ENCODE measurements around the gene MYH13. TPM values are rescaled to one million over a fixed set of nuclear protein-coding genes. Genes with fewer than 3 reads are reported as not detected.

Gene MYH13
- total RNA-seq, 1 donor from 2014 or later = 0.52 TPM

DNA sequence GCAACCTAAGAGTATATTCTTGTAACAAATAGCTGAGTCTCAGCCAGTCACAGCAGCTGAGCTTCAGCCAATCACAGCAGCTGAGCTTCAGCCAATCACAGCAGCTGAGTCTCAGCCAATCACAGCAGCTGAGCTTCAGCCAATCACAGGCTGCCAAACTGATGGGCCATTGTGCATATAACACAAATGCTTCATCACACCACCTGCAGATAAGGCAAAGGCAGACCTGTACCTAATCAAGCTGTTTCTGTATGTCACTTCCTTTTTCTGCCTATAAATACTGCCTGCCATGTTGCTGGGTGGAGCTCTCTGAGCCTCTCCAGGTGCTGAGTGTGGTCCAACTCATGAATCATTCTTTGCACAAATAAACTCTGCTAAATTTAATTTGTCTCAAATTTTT, 19.9 kb downstream of the MYH13 start:
- H3K4me3 ChIP-seq (ENCODE audit: low read length in 3 of 3) = no peak overlapping the region
- peaks cover 0 to 4% (median 4%) of the 10 kb centered on the region in 3 donors for H3K4me1 ChIP-seq (ENCODE audit: control insufficient read depth in 3 of 3, insufficient read depth in 3 of 3, low read length in 3 of 3)

DNA sequence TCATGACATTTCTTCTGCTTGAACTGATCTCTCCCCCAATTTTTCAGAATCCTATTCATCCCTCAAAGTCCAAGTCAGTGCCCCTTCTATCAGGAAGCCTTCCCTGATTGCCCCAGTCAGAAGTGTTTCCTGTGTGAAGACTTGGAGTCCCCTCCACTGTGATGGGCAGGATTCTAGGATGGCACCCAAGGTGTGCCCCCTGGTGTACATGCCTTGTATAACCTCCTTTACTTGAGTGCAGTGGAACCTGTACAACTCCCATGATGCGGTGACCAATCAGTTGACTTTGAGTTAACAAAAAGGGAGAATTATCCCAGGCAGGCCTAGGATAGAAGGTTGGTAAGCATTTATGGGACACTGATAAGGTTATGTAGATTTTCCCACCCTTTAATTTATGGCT, 23.4 kb downstream of the MYH13 start:
- H3K27me3 ChIP-seq (ENCODE audit: control insufficient read depth in 3 of 3, insufficient read depth in 3 of 3, low read length in 3 of 3) = no peaks in the 10 kb centered on the region
- H3K9me3 ChIP-seq (ENCODE audit: control insufficient read depth in 3 of 3, low read length in 3 of 3) = no peaks in the 10 kb centered on the region
- no peak overlapping the region for H3K27ac ChIP-seq (ENCODE audit: low read depth, low read length)
- H3K4me1 ChIP-seq (ENCODE audit: control insufficient read depth in 3 of 3, insufficient read depth in 3 of 3, low read length in 3 of 3) = no peaks in the 10 kb centered on the region
- H3K9ac ChIP-seq (ENCODE audit: low read depth in 1 of 3, low read length in 3 of 3) = no peak overlapping the region
- no peaks in the 10 kb centered on the region for H3K36me3 ChIP-seq (ENCODE audit: control insufficient read depth in 3 of 3, insufficient read depth in 3 of 3, low read length in 3 of 3)
- H3K4me3 ChIP-seq (ENCODE audit: low read length in 3 of 3) = no peak overlapping the region

More for the DNA sequence above, 19.9 kb downstream of the MYH13 start:
- no peak overlapping the region for H3K27ac ChIP-seq (ENCODE audit: low read depth, low read length)
- H3K36me3 ChIP-seq (ENCODE audit: control insufficient read depth in 3 of 3, insufficient read depth in 3 of 3, low read length in 3 of 3) = no peaks in the 10 kb centered on the region
- H3K27me3 ChIP-seq (ENCODE audit: control insufficient read depth in 3 of 3, insufficient read depth in 3 of 3, low read length in 3 of 3) = no peaks in the 10 kb centered on the region
- H3K9me3 ChIP-seq (ENCODE audit: control insufficient read depth in 3 of 3, low read length in 3 of 3) = no peaks in the 10 kb centered on the region
- no peak overlapping the region for H3K9ac ChIP-seq (ENCODE audit: low read depth in 1 of 3, low read length in 3 of 3)

DNA sequence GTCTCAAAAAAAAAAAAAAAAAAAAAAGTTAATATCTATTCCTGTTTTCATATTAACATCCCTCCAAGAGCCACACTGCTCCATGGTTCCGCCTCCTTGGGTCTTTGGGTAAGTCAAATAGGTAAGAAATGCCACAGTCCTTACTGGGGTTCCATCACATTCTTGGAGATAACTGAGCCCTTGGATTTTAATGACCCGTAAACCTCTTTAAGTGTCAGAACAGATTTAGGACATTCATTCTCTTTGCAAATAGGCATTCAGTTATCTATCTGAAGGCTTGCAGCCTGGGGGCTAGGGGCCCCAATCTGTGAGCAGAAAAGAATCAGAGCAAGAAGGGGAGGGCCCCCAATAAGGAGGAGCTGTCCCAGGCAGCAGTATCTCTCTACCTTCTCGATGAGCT, 28.0 kb downstream of the MYH13 start:
- H3K27ac ChIP-seq (ENCODE audit: low read depth, low read length) = no peak overlapping the region
- no peak overlapping the region for H3K4me3 ChIP-seq (ENCODE audit: low read length in 3 of 3)
- H3K27me3 ChIP-seq (ENCODE audit: control insufficient read depth in 3 of 3, insufficient read depth in 3 of 3, low read length in 3 of 3) = no peaks in the 10 kb centered on the region
- no peaks in the 10 kb centered on the region for H3K36me3 ChIP-seq (ENCODE audit: control insufficient read depth in 3 of 3, insufficient read depth in 3 of 3, low read length in 3 of 3)
- H3K9ac ChIP-seq (ENCODE audit: low read depth in 1 of 3, low read length in 3 of 3) = no peak overlapping the region
- no peaks in the 10 kb centered on the region for H3K4me1 ChIP-seq (ENCODE audit: control insufficient read depth in 3 of 3, insufficient read depth in 3 of 3, low read length in 3 of 3)
- no peaks in the 10 kb centered on the region for H3K9me3 ChIP-seq (ENCODE audit: control insufficient read depth in 3 of 3, low read length in 3 of 3)

DNA sequence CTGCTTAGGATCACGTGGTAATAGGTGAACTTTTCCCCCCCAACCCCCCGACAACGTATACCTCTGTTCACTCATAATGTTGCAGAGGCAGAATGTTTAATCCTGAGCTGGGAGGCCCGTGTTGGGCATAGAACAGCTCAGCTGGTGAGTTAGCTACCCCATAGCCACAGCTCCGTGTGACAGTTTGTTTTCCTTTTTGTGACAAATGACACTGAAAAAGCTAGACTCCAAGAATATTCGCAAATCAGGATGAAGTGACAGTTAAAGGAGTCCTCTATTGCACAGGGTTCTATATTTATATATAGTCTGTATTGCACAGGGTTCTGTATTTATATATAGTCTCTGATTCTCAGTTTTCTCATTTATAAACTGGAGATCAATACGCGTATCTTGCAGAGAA, 33.8 kb downstream of the MYH13 start:
- H3K36me3 ChIP-seq (ENCODE audit: control insufficient read depth in 3 of 3, insufficient read depth in 3 of 3, low read length in 3 of 3) = no peaks in the 10 kb centered on the region
- no peaks in the 10 kb centered on the region for H3K4me1 ChIP-seq (ENCODE audit: control insufficient read depth in 3 of 3, insufficient read depth in 3 of 3, low read length in 3 of 3)
- H3K4me3 ChIP-seq (ENCODE audit: low read length in 3 of 3) = no peak overlapping the region
- H3K27ac ChIP-seq (ENCODE audit: low read depth, low read length) = no peak overlapping the region
- H3K9me3 ChIP-seq (ENCODE audit: control insufficient read depth in 3 of 3, low read length in 3 of 3) = no peaks in the 10 kb centered on the region
- H3K9ac ChIP-seq (ENCODE audit: low read depth in 1 of 3, low read length in 3 of 3) = no peak overlapping the region
- H3K27me3 ChIP-seq (ENCODE audit: control insufficient read depth in 3 of 3, insufficient read depth in 3 of 3, low read length in 3 of 3) = no peaks in the 10 kb centered on the region

DNA sequence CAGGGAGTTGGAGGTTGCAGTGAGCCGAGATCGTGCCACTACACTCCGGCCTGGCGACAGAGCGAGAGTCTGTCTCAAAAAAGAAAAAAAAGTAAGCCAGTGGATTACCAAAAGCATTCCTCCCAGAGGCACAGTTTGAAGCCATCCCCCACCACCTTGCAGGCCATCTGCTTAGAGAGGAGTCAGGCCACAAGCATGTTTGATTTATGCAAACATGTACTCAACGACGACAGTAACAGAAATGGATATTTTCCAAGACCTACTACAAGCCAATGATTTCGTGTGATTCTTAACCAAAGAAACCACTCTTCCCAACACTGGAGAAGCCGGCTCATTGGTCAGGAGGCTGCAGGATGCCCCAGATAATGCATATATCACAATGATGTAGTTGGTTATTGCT, 34.8 kb downstream of the MYH13 start:
- H3K36me3 ChIP-seq (ENCODE audit: control insufficient read depth in 3 of 3, insufficient read depth in 3 of 3, low read length in 3 of 3) = no peaks in the 10 kb centered on the region
- no peak overlapping the region for H3K4me3 ChIP-seq (ENCODE audit: low read length in 3 of 3)
- H3K27ac ChIP-seq (ENCODE audit: low read depth, low read length) = no peak overlapping the region
- no peaks in the 10 kb centered on the region for H3K27me3 ChIP-seq (ENCODE audit: control insufficient read depth in 3 of 3, insufficient read depth in 3 of 3, low read length in 3 of 3)
- no peaks in the 10 kb centered on the region for H3K9me3 ChIP-seq (ENCODE audit: control insufficient read depth in 3 of 3, low read length in 3 of 3)
- H3K4me1 ChIP-seq (ENCODE audit: control insufficient read depth in 3 of 3, insufficient read depth in 3 of 3, low read length in 3 of 3) = no peaks in the 10 kb centered on the region
- no peak overlapping the region for H3K9ac ChIP-seq (ENCODE audit: low read depth in 1 of 3, low read length in 3 of 3)

DNA sequence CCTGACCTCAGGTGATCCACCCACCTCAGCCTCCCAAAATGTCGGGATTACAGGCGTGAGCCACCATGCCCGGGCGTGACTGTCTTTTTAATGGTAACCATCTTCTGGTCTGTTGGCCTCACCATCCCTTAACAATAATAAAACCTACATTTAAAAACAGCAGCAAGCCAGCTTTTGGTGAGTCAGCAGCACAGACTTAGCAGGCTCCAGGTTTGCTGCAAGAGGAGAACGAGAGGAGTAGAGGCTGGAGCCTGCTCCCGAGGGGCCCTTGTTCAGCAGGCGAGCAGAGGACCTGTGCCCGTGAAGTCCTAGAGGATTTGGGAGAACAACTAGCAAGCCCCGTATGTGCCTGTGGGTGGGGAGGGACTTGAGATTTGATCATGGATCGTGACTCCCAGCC, 35.7 kb downstream of the MYH13 start:
- H3K27ac ChIP-seq (ENCODE audit: low read depth, low read length) = no peak overlapping the region
- no peaks in the 10 kb centered on the region for H3K27me3 ChIP-seq (ENCODE audit: control insufficient read depth in 3 of 3, insufficient read depth in 3 of 3, low read length in 3 of 3)
- H3K36me3 ChIP-seq (ENCODE audit: control insufficient read depth in 3 of 3, insufficient read depth in 3 of 3, low read length in 3 of 3) = no peaks in the 10 kb centered on the region
- H3K9me3 ChIP-seq (ENCODE audit: control insufficient read depth in 3 of 3, low read length in 3 of 3) = no peaks in the 10 kb centered on the region
- no peak overlapping the region for H3K9ac ChIP-seq (ENCODE audit: low read depth in 1 of 3, low read length in 3 of 3)
- H3K4me1 ChIP-seq (ENCODE audit: control insufficient read depth in 3 of 3, insufficient read depth in 3 of 3, low read length in 3 of 3) = no peaks in the 10 kb centered on the region
- H3K4me3 ChIP-seq (ENCODE audit: low read length in 3 of 3) = no peak overlapping the region

DNA sequence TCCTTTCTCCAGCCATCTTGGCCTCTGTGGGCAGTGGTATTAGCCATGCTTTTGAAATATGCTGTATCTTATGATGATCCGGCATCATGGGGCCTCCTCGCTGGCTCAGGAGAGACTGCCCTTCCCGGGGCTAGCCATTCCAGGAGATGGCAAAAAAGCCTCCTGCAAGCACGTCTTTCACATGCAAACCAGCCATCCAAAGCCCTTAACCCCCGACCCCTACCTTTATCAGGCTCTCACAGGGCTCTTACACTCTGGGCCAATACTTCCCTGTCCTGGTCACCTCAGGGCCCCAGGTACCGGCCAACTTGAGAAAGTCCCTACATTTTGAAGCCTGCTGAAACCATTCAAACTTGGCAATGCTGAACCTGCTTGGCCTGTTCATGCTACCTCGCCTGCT, 36.4 kb downstream of the MYH13 start:
- Histone ChIP-seq H3K9ac (ENCODE audit: low read depth in 1 of 3, low read length in 3 of 3) (no peak overlapping the region), H3K4me1 (ENCODE audit: control insufficient read depth in 3 of 3, insufficient read depth in 3 of 3, low read length in 3 of 3) (no peaks in the 10 kb centered on the region), H3K27me3 (ENCODE audit: control insufficient read depth in 3 of 3, insufficient read depth in 3 of 3, low read length in 3 of 3) (no peaks in the 10 kb centered on the region), H3K9me3 (ENCODE audit: control insufficient read depth in 3 of 3, low read length in 3 of 3) (no peaks in the 10 kb centered on the region), H3K4me3 (ENCODE audit: low read length in 3 of 3) (no peak overlapping the region), H3K27ac (ENCODE audit: low read depth, low read length) (no peak overlapping the region), H3K36me3 (ENCODE audit: control insufficient read depth in 3 of 3, insufficient read depth in 3 of 3, low read length in 3 of 3) (no peaks in the 10 kb centered on the region)

DNA sequence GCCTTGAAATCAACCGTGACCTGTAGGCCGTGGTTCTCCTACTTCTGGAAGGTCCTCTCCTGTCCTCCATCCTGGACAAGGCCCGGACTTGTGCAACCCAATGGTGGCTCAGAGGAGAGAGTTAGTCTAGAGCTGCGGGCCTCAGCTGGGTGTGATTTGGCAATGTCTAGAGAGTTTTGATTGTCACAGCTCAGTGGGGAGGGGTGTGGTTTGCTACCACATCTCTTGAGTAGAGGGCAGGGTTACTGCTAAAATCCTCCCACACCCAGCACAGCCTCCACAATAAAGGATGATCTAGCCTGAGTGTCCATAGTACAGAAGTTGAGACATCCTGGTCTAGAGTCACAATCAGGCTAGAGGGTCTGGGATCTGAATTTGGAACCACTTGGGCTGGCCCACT, 40.3 kb downstream of the MYH13 start:
- Histone ChIP-seq H3K4me3 (ENCODE audit: low read length in 3 of 3) (no peak overlapping the region), H3K9ac (ENCODE audit: low read depth in 1 of 3, low read length in 3 of 3) (no peak overlapping the region)

DNA sequence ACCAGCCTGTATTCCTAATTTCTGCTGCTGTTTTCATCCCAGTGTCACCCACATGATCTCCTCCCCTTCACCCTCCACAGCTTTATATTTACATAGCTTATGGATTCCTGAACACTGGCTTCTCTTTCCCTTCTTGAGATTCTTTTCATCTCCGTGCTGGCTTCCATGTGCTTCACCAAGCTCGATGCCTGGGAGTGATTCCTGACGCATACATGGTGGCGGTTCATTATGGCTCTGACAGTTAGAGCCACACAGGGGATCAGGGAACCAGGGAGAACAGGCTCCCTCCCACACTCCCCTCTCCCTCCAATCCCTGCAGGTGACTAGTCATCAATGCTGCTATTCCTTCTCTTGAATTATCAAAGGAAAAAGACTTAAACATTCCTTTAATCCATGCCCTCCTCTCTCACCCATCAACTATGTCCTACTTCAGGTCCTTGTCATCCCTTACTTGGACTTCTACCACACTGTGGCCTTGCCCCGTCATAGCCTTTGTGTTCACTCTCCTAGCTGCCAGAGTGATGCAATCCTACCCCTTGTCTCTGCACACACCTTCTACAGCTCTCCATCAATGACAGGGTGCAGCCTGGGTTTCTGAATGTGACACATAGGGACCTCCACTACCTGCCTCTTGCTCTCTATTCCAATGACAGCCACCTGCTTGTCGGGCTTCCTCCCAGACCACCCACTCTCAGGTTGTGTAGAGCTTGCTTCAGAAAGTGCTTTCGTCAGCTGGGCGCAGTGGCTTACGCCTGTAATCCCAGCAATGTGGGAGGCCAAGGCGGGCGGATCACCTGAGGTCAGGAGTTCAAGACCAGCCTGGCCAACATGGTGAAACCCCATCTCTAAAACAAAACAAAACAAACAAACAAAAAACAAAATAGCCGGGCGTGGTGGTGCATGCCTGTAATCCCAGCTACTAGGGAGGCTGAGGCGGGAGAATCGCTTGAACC, 43.6 kb downstream of the MYH13 start:
- Histone ChIP-seq H3K27me3 (ENCODE audit: control insufficient read depth in 3 of 3, insufficient read depth in 3 of 3, low read length in 3 of 3) (peaks cover 0 to 3% (median 0%) of the 10 kb centered on the region in 3 donors), H3K9ac (ENCODE audit: low read depth in 1 of 3, low read length in 3 of 3) (no peak overlapping the region), H3K36me3 (ENCODE audit: control insufficient read depth in 3 of 3, insufficient read depth in 3 of 3, low read length in 3 of 3) (no peaks in the 10 kb centered on the region), H3K4me3 (ENCODE audit: low read length in 3 of 3) (no peak overlapping the region), H3K27ac (ENCODE audit: low read depth, low read length) (no peak overlapping the region), H3K4me1 (ENCODE audit: control insufficient read depth in 3 of 3, insufficient read depth in 3 of 3, low read length in 3 of 3) (no peaks in the 10 kb centered on the region), H3K9me3 (ENCODE audit: control insufficient read depth in 3 of 3, low read length in 3 of 3) (no peaks in the 10 kb centered on the region)

More for the DNA sequence above, 40.3 kb downstream of the MYH13 start:
- no peaks in the 10 kb centered on the region for H3K9me3 ChIP-seq (ENCODE audit: control insufficient read depth in 3 of 3, low read length in 3 of 3)
- no peaks in the 10 kb centered on the region for H3K4me1 ChIP-seq (ENCODE audit: control insufficient read depth in 3 of 3, insufficient read depth in 3 of 3, low read length in 3 of 3)
- peaks cover 0 to 3% (median 0%) of the 10 kb centered on the region in 3 donors for H3K27me3 ChIP-seq (ENCODE audit: control insufficient read depth in 3 of 3, insufficient read depth in 3 of 3, low read length in 3 of 3)
- H3K27ac ChIP-seq (ENCODE audit: low read depth, low read length) = no peak overlapping the region
- no peaks in the 10 kb centered on the region for H3K36me3 ChIP-seq (ENCODE audit: control insufficient read depth in 3 of 3, insufficient read depth in 3 of 3, low read length in 3 of 3)

DNA sequence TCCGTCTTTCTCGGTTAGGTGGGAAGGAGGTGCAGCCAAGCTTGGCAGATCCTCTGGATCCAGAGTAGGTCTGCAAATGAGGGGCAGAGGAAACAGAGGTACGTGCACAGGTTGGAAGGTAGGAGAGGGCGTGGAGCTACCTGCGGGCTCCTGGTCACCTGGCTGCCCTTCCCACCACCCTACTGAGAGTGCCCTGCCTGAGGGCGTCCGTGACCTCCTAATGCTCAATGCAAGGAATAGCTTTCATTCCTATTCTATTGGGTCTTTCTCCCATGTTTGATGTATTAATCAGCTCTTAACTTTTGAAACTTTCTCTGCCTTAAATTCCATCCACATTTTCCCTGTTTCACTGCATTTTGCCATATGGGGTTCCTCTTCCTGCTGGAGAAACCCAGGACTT, 44.6 kb downstream of the MYH13 start:
- Histone ChIP-seq H3K9ac (ENCODE audit: low read depth in 1 of 3, low read length in 3 of 3) (no peak overlapping the region), H3K4me1 (ENCODE audit: control insufficient read depth in 3 of 3, insufficient read depth in 3 of 3, low read length in 3 of 3) (no peaks in the 10 kb centered on the region), H3K27ac (ENCODE audit: low read depth, low read length) (no peak overlapping the region), H3K36me3 (ENCODE audit: control insufficient read depth in 3 of 3, insufficient read depth in 3 of 3, low read length in 3 of 3) (no peaks in the 10 kb centered on the region), H3K9me3 (ENCODE audit: control insufficient read depth in 3 of 3, low read length in 3 of 3) (no peaks in the 10 kb centered on the region), H3K4me3 (ENCODE audit: low read length in 3 of 3) (no peak overlapping the region), H3K27me3 (ENCODE audit: control insufficient read depth in 3 of 3, insufficient read depth in 3 of 3, low read length in 3 of 3) (peaks cover 0 to 3% (median 0%) of the 10 kb centered on the region in 3 donors)

Data from skeletal muscle tissue (tissue), 4 donors.